AG04449 (cell line): Measurements from ENCODE around the gene DAD1.
"Not testable (repeated sequence)": the region's sequence is repeated elsewhere in the genome, so short reads cannot be mapped to it uniquely, and the experiment has no call there.

Experiments used
- CTCF ChIA-PET: fragments of 350-600 bp; formaldehyde crosslinking; extraction: SDS; loops from one replicate; lab custom pipeline; 2021; ENCODE audit warnings: antibody characterized with exemption; lab: Yijun Ruan, JAX
- POLR2A ChIA-PET: fragments of 400-600, 350-600 bp; formaldehyde crosslinking; extraction: SDS; loops from one replicate; lab custom pipeline; 2020; ENCODE audit warnings: antibody characterized with exemption, inconsistent platforms; lab: Yijun Ruan, JAX
- DNase-seq: peaks from one replicate; pipeline ENCODE4 v3.0.0-alpha.2; 2010; ENCODE audit warnings: low read depth, low spot score
- H3K4me3 ChIP-seq: 2 replicates; pipeline ENCODE4 v1.5.1; 2011; ENCODE audit warnings: low read depth, mild to moderate bottlenecking, control low read depth, low read length
- TF ChIP-seq, protein P1 (sequence below): IDR thresholded peaks from one replicate; pipeline ENCODE4 v1.5.1; 2011; ENCODE audit warnings: mild to moderate bottlenecking, moderate library complexity, low read length, control low read depth, inconsistent platforms; ENCODE audit not compliant: insufficient read depth; ENCODE audit errors: missing control alignments

Gene DAD1

GRCh38 chr14:22547313-22547947, 41.6 kb downstream of the DAD1 start:
- POLR2A ChIA-PET: interaction anchor here (1.2 kb wide), 1 partner anchor 37 kb away, joined by 3 read pairs; no protein-coding TSS in a partner anchor
- H3K4me3 ChIP-seq: no peak overlapping the region
- no peak for DNase-seq
- CTCF ChIA-PET: interaction anchor here (1.4 to 23.7 kb wide), 5 partner anchors 9 to 153 kb away, joined by 5 to 395 read pairs (median 9); no protein-coding TSS in a partner anchor
- TF ChIP-seq, protein P1, sequence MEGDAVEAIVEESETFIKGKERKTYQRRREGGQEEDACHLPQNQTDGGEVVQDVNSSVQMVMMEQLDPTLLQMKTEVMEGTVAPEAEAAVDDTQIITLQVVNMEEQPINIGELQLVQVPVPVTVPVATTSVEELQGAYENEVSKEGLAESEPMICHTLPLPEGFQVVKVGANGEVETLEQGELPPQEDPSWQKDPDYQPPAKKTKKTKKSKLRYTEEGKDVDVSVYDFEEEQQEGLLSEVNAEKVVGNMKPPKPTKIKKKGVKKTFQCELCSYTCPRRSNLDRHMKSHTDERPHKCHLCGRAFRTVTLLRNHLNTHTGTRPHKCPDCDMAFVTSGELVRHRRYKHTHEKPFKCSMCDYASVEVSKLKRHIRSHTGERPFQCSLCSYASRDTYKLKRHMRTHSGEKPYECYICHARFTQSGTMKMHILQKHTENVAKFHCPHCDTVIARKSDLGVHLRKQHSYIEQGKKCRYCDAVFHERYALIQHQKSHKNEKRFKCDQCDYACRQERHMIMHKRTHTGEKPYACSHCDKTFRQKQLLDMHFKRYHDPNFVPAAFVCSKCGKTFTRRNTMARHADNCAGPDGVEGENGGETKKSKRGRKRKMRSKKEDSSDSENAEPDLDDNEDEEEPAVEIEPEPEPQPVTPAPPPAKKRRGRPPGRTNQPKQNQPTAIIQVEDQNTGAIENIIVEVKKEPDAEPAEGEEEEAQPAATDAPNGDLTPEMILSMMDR: no peak

GRCh38 chr14:22546722-22547071, 42.3 kb downstream of the DAD1 start:
- TF ChIP-seq, protein P1: no peak
- no peak overlapping the region for H3K4me3 ChIP-seq
- CTCF ChIA-PET: interaction anchor here (0.9 to 23.7 kb wide), 6 partner anchors 9 to 305 kb away, joined by 4 to 395 read pairs (median 8); no protein-coding TSS in a partner anchor
- POLR2A ChIA-PET: interaction anchor here (0.8 to 1.2 kb wide), 4 partner anchors 8 to 157 kb away, joined by 3 to 4 read pairs (median 3); no protein-coding TSS in a partner anchor
- no peak for DNase-seq

DNA sequence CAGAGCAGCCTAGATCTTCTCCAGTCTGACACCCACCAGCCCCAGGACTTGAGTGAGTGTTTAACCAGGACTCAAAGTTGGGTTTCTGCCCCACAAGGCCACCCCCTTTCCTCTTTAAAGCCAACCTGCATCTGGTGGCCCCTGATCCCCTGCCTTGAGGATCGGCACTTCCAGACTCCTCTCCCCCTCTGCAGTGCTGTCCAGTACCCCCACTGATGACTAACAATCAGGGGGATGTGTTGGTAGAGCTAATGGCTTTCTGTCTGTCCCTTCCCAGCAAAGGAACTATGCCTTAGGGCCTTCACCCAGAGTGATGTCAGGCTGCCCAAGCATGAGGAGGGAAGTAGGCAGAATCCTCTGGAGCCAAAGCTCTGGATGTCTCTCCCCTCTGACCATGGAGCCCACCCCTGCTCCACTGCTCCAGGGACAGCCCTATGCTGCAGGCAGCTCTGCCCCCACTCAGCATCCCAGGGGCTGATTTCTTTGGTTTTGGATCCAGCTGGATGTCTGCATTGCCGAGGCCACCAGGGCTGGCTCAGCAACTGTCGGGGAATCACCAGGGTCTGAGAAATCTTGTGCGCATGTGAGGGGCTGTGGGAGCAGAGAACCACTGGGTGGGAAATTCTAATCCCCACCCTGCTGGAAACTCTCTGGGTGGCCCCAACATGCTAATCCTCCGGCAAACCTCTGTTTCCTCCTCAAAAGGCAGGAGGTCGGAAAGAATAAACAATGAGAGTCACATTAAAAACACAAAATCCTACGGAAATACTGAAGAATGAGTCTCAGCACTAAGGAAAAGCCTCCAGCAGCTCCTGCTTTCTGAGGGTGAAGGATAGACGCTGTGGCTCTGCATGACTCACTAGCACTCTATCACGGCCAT, 42.9 kb downstream of the DAD1 start:
- CTCF ChIA-PET: interaction anchor here (0.9 to 23.7 kb wide), 10 partner anchors 8 to 308 kb away, joined by 3 to 395 read pairs (median 4); no protein-coding TSS in a partner anchor
- POLR2A ChIA-PET: interaction anchor here (0.8 to 1.2 kb wide), 5 partner anchors 9 to 157 kb away, joined by 3 to 4 read pairs (median 3); no protein-coding TSS in a partner anchor
- DNase-seq: no peak
- TF ChIP-seq, protein P1: no peak
- 0 out of 2 replicates have a peak overlapping the region, but pooled peaks have one; percentile 7 for H3K4me3 ChIP-seq

GRCh38 chr14:22544881-22545420, 44.1 kb downstream of the DAD1 start:
- H3K4me3 ChIP-seq: no peak overlapping the region
- POLR2A ChIA-PET: interaction anchor here (0.6 kb wide), 1 partner anchor 369 kb away, joined by 3 read pairs; no protein-coding TSS in a partner anchor
- DNase-seq: no peak
- CTCF ChIA-PET: interaction anchor here (1.0 to 23.7 kb wide), 5 partner anchors 11 to 238 kb away, joined by 3 to 395 read pairs (median 5); no protein-coding TSS in a partner anchor
- TF ChIP-seq, protein P1: no peak

GRCh38 chr14:22544406-22544805, 44.6 kb downstream of the DAD1 start:
- POLR2A ChIA-PET: no interaction called here
- TF ChIP-seq, protein P1: no peak
- CTCF ChIA-PET: interaction anchor here (4.7 kb wide), 1 partner anchor 12 kb away, joined by 54 read pairs; no protein-coding TSS in a partner anchor
- H3K4me3 ChIP-seq: no peak overlapping the region
- DNase-seq: no peak

DNA sequence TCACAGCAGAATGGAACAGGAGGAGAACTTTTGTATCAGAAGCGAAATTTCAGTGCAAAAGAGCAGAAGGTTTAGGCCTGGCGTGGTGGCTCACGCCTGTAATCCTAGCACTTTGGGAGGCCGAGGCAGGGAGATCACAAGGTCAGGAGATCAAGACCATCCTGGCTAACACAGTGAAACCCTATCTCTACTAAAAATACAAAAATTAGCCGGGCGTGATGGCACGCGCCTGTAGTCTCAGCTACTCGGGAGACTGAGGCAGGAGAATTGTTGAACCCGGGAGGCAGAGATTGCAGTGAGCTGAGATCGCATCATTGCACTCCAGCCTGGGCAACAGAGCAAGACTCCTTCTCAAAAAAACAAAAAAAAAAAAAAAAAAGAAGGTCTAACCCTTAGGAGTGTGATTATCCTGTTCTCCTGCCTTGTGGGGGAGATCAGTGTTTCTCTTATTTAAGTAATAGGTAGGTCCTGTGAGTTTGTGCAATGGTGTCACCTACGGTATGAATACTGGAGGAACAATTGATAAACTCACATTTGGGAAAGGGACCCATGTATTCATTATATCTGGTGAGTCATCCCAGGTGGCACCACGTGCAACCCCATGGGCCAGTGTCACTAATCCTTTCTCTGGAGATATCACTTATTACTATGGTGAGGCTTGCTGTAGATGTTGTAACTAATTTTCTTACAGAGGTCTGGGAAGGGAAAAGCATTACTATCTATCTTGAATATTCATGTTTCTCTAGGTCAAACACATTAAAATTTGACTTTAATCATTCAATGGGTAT, 45.3 kb downstream of the DAD1 start:
- DNase-seq, H3K4me3 ChIP-seq, POLR2A ChIA-PET: not testable (repeated sequence)
- CTCF ChIA-PET: interaction anchor here (2.0 kb wide), 1 partner anchor 10 kb away, joined by 10 read pairs; no protein-coding TSS in a partner anchor
